H1 (cell line): ENCODE measurements around the gene POMT2. TPM values are rescaled to one million over a fixed set of nuclear protein-coding genes. Genes with fewer than 3 reads are reported as not detected.

Experiments
- CTCF ChIA-PET: fragments of 300-600 bp; sonication (Branson Sonifier 250); formaldehyde crosslinking; loops from one replicate; lab custom pipeline; 2021; ENCODE audit not compliant: partially characterized antibody; lab: Charles Lee
- POLR2A ChIA-PET: fragments of 300-600 bp; sonication (Branson Sonifier 250); formaldehyde crosslinking; loops from one replicate; lab custom pipeline; 2021; ENCODE audit warnings: inconsistent platforms; ENCODE audit not compliant: partially characterized antibody; lab: Charles Lee
- DNase-seq, 2 experiments: peaks; one replicate each; pipeline versions ENCODE4 v3.0.0 to v3.0.0-alpha.2; 2010 to 2022; ENCODE audit warnings: low spot score in 2 of 2, low read depth in 1 of 2, mixed read lengths in 1 of 2
- FAIRE-seq: peaks from 2 replicates; lab custom pipeline; 2011; peaks lifted over from hg19 to GRCh38; lab: Jason Lieb, UNC
- H2AFZ ChIP-seq: 2 replicates; pipeline ENCODE4 v1.8.1; 2012; ENCODE audit warnings: low read length, inconsistent platforms
- H2AK5ac ChIP-seq: 2 replicates; pipeline ENCODE4 v1.6.1; 2013; ENCODE audit warnings: low read depth, low read length
- H2BK120ac ChIP-seq: replicated peaks from 2 replicates; pipeline ENCODE3; 2013; ENCODE audit warnings: low read depth, low read length, inconsistent platforms
- H2BK12ac ChIP-seq: 2 replicates; pipeline ENCODE4 v1.6.1; 2013; ENCODE audit warnings: low read depth, low read length
- H2BK15ac ChIP-seq: 2 replicates; pipeline ENCODE4 v1.6.1; 2013; ENCODE audit warnings: low read length
- H2BK20ac ChIP-seq: 2 replicates; pipeline ENCODE4 v1.6.1; 2013; ENCODE audit warnings: low read length
- H2BK5ac ChIP-seq: 2 replicates; pipeline ENCODE4 v1.6.1; 2013; ENCODE audit warnings: low read depth, low read length
- H3K14ac ChIP-seq: 2 replicates; pipeline ENCODE4 v1.6.1; 2013; ENCODE audit warnings: inconsistent platforms; ENCODE audit not compliant: insufficient read length
- H3K18ac ChIP-seq: 2 replicates; pipeline ENCODE4 v1.6.1; 2013; ENCODE audit warnings: low read length; ENCODE audit errors: extremely low read depth
- H3K23ac ChIP-seq: 2 replicates; pipeline ENCODE4 v1.6.1; 2013; ENCODE audit warnings: inconsistent platforms; ENCODE audit not compliant: insufficient read length
- H3K23me2 ChIP-seq: 2 replicates; pipeline ENCODE4 v1.6.1; 2013; ENCODE audit warnings: low read depth, low read length
- H3K27ac ChIP-seq: 2 replicates; pipeline ENCODE4 v1.6.1; 2011; ENCODE audit warnings: low read depth, low read length, inconsistent platforms
- H3K27me3 ChIP-seq, 4 experiments: replicated peaks in 1 of 4; 1 replicate in 1 of 4; 2 replicates in 3 of 4; pipeline versions ENCODE4 v1.6.1 to v1.8.1; 2011 to 2013; ENCODE audit warnings: low read length in 3 of 4, mild to moderate bottlenecking in 3 of 4, inconsistent platforms in 2 of 4, mixed read lengths in 2 of 4, moderate library complexity in 1 of 4; ENCODE audit not compliant: control insufficient read depth in 3 of 4, insufficient read depth in 3 of 4; ENCODE audit errors: extremely low read depth in 1 of 4
- H3K36me3 ChIP-seq, 4 experiments: 2 replicates each; pipeline versions ENCODE4 v1.6.1 to v1.8.1; 2011 to 2013; ENCODE audit warnings: mild to moderate bottlenecking in 4 of 4, low read length in 3 of 4, moderate library complexity in 2 of 4, control low read depth in 1 of 4, inconsistent platforms in 1 of 4; ENCODE audit not compliant: insufficient read depth in 4 of 4, control insufficient read depth in 2 of 4
- H3K4ac ChIP-seq: replicated peaks from 2 replicates; pipeline ENCODE3; 2013; ENCODE audit warnings: low read length, low read depth, mixed read lengths, inconsistent platforms; ENCODE audit not compliant: insufficient read length
- H3K4me1 ChIP-seq, 4 experiments: replicated peaks in 1 of 4; 1 replicate in 1 of 4; 2 replicates in 3 of 4; pipeline versions ENCODE4 v1.6.1 to v1.8.1; 2011 to 2013; ENCODE audit warnings: low read length in 3 of 4, inconsistent platforms in 2 of 4, mixed read lengths in 1 of 4; ENCODE audit not compliant: insufficient read depth in 4 of 4, control insufficient read depth in 3 of 4
- H3K4me2 ChIP-seq, 2 experiments: 2 replicates each; pipeline versions ENCODE4 v1.6.1 to v1.8.1; 2011 to 2013; ENCODE audit warnings: low read depth in 2 of 2, low read length in 2 of 2, control low read depth in 1 of 2, inconsistent platforms in 1 of 2, mild to moderate bottlenecking in 1 of 2; ENCODE audit not compliant: insufficient read depth in 1 of 2
- H3K4me3 ChIP-seq, 4 experiments: fragments of 200-600, 300-600 bp in 1 of 4; sonication (generic), shearing (Covaris generic), sonication (Bioruptor Twin) in 1 of 4; 2 replicates each; pipeline versions ENCODE4 v1.5.1 to v1.8.1; 2011 to 2016; ENCODE audit warnings: low read length in 4 of 4, low read depth in 3 of 4, control low read depth in 2 of 4, inconsistent platforms in 2 of 4, mild to moderate bottlenecking in 2 of 4, mixed read lengths in 1 of 4, moderate library complexity in 1 of 4; ENCODE audit not compliant: insufficient read depth in 2 of 4; ENCODE audit errors: extremely low read depth in 1 of 4
- H3K56ac ChIP-seq: replicated peaks from 2 replicates; pipeline ENCODE3; 2013; ENCODE audit warnings: low read depth, mild to moderate bottlenecking, mixed read lengths, low read length, inconsistent platforms; ENCODE audit not compliant: insufficient read length
- H3K79me1 ChIP-seq: 2 replicates; pipeline ENCODE4 v1.6.1; 2013; ENCODE audit warnings: low read depth, low read length, control low read depth
- H3K79me2 ChIP-seq, 2 experiments: 2 replicates each; pipeline versions ENCODE4 v1.6.1 to v1.8.1; 2012 to 2013; ENCODE audit warnings: low read length in 2 of 2, mild to moderate bottlenecking in 2 of 2, inconsistent platforms in 1 of 2; ENCODE audit not compliant: insufficient read depth in 2 of 2, control insufficient read depth in 1 of 2
- H3K9ac ChIP-seq, 4 experiments: replicated peaks in 1 of 4; 1 replicate in 1 of 4; 2 replicates in 3 of 4; pipeline versions ENCODE4 v1.6.1 to v1.8.1; 2011 to 2013; ENCODE audit warnings: low read depth in 3 of 4, low read length in 3 of 4, control low read depth in 2 of 4, mild to moderate bottlenecking in 2 of 4, moderate library complexity in 2 of 4, inconsistent platforms in 1 of 4; ENCODE audit errors: extremely low read depth in 1 of 4
- H3K9me3 ChIP-seq, 2 experiments: 2 replicates each; pipeline versions ENCODE4 v1.6.1 to v1.8.1; 2012 to 2013; ENCODE audit warnings: mild to moderate bottlenecking in 2 of 2, moderate library complexity in 2 of 2, control low read depth in 1 of 2, inconsistent platforms in 1 of 2, low read depth in 1 of 2, low read length in 1 of 2, mixed read lengths in 1 of 2; ENCODE audit not compliant: insufficient read depth in 2 of 2
- H4K20me1 ChIP-seq, 2 experiments: replicated peaks in 1 of 2; 2 replicates each; pipeline versions ENCODE3 to v1.8.1; 2011 to 2013; ENCODE audit warnings: inconsistent platforms in 2 of 2, low read length in 2 of 2, mild to moderate bottlenecking in 1 of 2; ENCODE audit not compliant: insufficient read depth in 2 of 2, control insufficient read depth in 1 of 2
- H4K5ac ChIP-seq: 2 replicates; pipeline ENCODE4 v1.6.1; 2013; ENCODE audit warnings: low read length, low read depth, mixed read lengths, inconsistent platforms; ENCODE audit not compliant: insufficient read length
- H4K8ac ChIP-seq: 2 replicates; pipeline ENCODE4 v1.8.0; 2013; ENCODE audit warnings: mild to moderate bottlenecking, moderate library complexity, low read length, inconsistent platforms; ENCODE audit not compliant: insufficient read depth; ENCODE audit errors: extremely low read depth
- H4K91ac ChIP-seq: replicated peaks from 2 replicates; pipeline ENCODE3; 2013; ENCODE audit warnings: low read length, mixed read lengths, inconsistent platforms; ENCODE audit not compliant: insufficient read length
- E2F6 ChIP-seq: IDR thresholded peaks from 2 replicates; pipeline ENCODE4 v1.6.1; 2012; ENCODE audit warnings: inconsistent platforms
- EP300 ChIP-seq, 2 experiments: IDR thresholded peaks; 1 replicate in 1 of 2; 2 replicates in 1 of 2; pipeline ENCODE4 v1.6.1; 2011 to 2012; ENCODE audit warnings: low read depth in 2 of 2, low read length in 2 of 2, mild to moderate bottlenecking in 2 of 2, borderline replicate concordance in 1 of 2, inconsistent platforms in 1 of 2, moderate library complexity in 1 of 2
- EZH2 ChIP-seq: fragments of 200-600 bp; sonication (generic); IDR thresholded peaks from 2 replicates; pipeline ENCODE4 v1.7.1; 2012; ENCODE audit warnings: low read depth, mild to moderate bottlenecking, moderate library complexity, low read length, inconsistent platforms; ENCODE audit not compliant: severe bottlenecking
- HDAC2 ChIP-seq, 2 experiments: fragments of 300-600 bp in 1 of 2; sonication (generic) in 1 of 2; IDR thresholded peaks; 2 replicates each; pipeline ENCODE4 v1.6.1; 2011 to 2012; ENCODE audit warnings: low read depth in 2 of 2, low read length in 2 of 2, mild to moderate bottlenecking in 2 of 2, moderate library complexity in 2 of 2, borderline replicate concordance in 1 of 2, inconsistent platforms in 1 of 2
- JUN ChIP-seq: IDR thresholded peaks from 2 replicates; pipeline ENCODE4 v1.6.1; 2011; ENCODE audit warnings: low read depth, mild to moderate bottlenecking, improper control_type of control experiment, low read length
- POLR2A ChIP-seq, 2 experiments: IDR thresholded peaks; 1 replicate in 1 of 2; 2 replicates in 1 of 2; pipeline ENCODE4 v1.6.1; 2011; ENCODE audit warnings: low read depth in 2 of 2, low read length in 2 of 2, mild to moderate bottlenecking in 2 of 2; ENCODE audit errors: control extremely low read depth in 1 of 2
- POLR2AphosphoS5 ChIP-seq: IDR thresholded peaks from 2 replicates; pipeline ENCODE4 v1.6.1; 2011; ENCODE audit warnings: low read depth, low read length
- RAD21 ChIP-seq, 2 experiments: IDR thresholded peaks in 1 of 2; conservative IDR thresholded peaks in 1 of 2; 2 replicates each; pipeline ENCODE4 v1.6.1; 2011; ENCODE audit warnings: low read depth in 2 of 2, low read length in 2 of 2, improper control_type of control experiment in 1 of 2, inconsistent platforms in 1 of 2, mild to moderate bottlenecking in 1 of 2, moderate library complexity in 1 of 2
- RBBP5 ChIP-seq: IDR thresholded peaks from 2 replicates; pipeline ENCODE4 v1.7.1; 2012; ENCODE audit warnings: low read depth, mild to moderate bottlenecking, inconsistent platforms, low read length, moderate library complexity, borderline replicate concordance
- RFX5 ChIP-seq: IDR thresholded peaks from 2 replicates; pipeline ENCODE4 v1.6.1; 2011; ENCODE audit warnings: low read depth, low read length, improper control_type of control experiment, borderline replicate concordance
- TBP ChIP-seq: IDR thresholded peaks from 2 replicates; pipeline ENCODE4 v1.6.1; 2011; ENCODE audit warnings: low read depth, low read length, improper control_type of control experiment
- TEAD4 ChIP-seq: IDR thresholded peaks from 2 replicates; pipeline ENCODE4 v1.6.1; 2012; ENCODE audit warnings: low read depth, low read length, inconsistent platforms, mixed read lengths
- YY1 ChIP-seq: IDR thresholded peaks from 2 replicates; pipeline ENCODE4 v1.6.1; 2011; ENCODE audit warnings: low read depth, mild to moderate bottlenecking, low read length
- WGBS, 2 experiments: shearing (Covaris generic) in 1 of 2; methylation state at CpG; one replicate each; pipeline versions ENCODE4 v1.1.6 to v1.1.7; 2013 to 2015; ENCODE audit warnings: low lambda C conversion rate in 2 of 2, mixed read lengths in 2 of 2, inconsistent platforms in 1 of 2, low coverage in 1 of 2, missing lambda C conversion rate in 1 of 2; ENCODE audit not compliant: insufficient replicate concordance in 2 of 2, insufficient coverage in 1 of 2, insufficient read length in 1 of 2; ENCODE audit errors: extremely low coverage in 1 of 2, missing lambda C conversion rate in 1 of 2; 5-methylcytosine and 5-hydroxymethylcytosine counted together
- polyA plus RNA-seq, 7 experiments: library from polyadenylated mRNA; depleted of rRNA in 3 of 7; stranded (reverse) in 5 of 7; unstranded in 2 of 7; fragments of >200 nt in 5 of 7; fragments of 200-250 nt in 2 of 7; gene quantifications; 1 replicate in 5 of 7; 2 replicates in 1 of 7; 4 replicates in 1 of 7; pipeline versions ENCODE4 v1.2.1 to v1.2.3, GENCODE V29; 2011 to 2013; ENCODE audit warnings: missing spikeins in 2 of 7, mixed read lengths in 2 of 7
- total RNA-seq: library from RNA; stranded (reverse); fragmentation: NEBNext Ultra II Directional; extraction: Animal tissue kit (Norgen Biotek cat#: 25700); gene quantifications from 2 replicates; pipeline ENCODE4 v1.2.1, GENCODE V29; 2021

POMT2 gene
- total and polyA plus RNA-seq, 2 of the 8 experiments (the other 6 are each of a cell fraction or from before 2014, with no cell fraction given): 20.8 to 44.9 TPM

DNA sequence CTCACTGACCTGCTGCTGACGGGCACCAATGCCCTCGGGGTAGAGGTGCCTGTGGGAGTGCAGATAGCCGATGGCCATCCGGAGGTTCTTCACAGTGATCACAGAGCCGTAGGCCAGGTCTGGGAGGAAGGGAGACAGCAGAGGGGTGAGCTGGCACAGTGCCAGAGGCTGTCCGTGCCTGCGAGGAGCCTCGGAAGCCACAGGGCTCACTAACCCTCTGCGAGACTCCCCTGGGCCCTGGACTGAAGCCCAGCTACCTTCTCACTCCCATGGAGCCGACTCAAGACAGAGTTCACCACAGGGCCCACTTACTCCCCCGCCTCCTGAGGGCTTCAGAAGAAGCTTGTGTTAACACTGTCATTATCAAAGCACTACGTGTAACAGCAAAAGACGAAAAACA, 24.5 kb downstream of the POMT2 start:
- Histone ChIP-seq H3K4ac (no peak overlapping the region), H2AFZ (no peak overlapping the region), H3K27ac (no peak overlapping the region), H3K36me3 (peaks cover 0 to 14% (median 3%) of the 10 kb centered on the region in 4 experiments; a peak in 5 of 8 replicates), H2AK5ac (no peak overlapping the region), H2BK12ac (no peak overlapping the region), H3K27me3 (no peaks in the 10 kb centered on the region), H3K79me1 (no peaks in the 10 kb centered on the region), H3K4me3 (no peak overlapping the region), H2BK5ac (no peak overlapping the region), H4K91ac (no peak overlapping the region), H3K14ac (no peak overlapping the region), H3K9ac (no peak overlapping the region), H3K56ac (no peak overlapping the region), H3K18ac (no peak overlapping the region), H4K20me1 (no peaks in the 10 kb centered on the region), H4K5ac (no peak overlapping the region), H2BK15ac (no peak overlapping the region), H4K8ac (no peak overlapping the region), H2BK120ac (no peak overlapping the region), H3K4me2 (no peak overlapping the region), H3K23ac (no peak overlapping the region), H3K4me1 (peaks cover 0 to under 1% (median 0%) of the 10 kb centered on the region in 4 experiments; a peak in 1 of 7 replicates), H3K9me3 (no peaks in the 10 kb centered on the region), H3K79me2 (no peaks in the 10 kb centered on the region), H2BK20ac (no peak overlapping the region), H3K23me2 (no peaks in the 10 kb centered on the region)
- FAIRE-seq (no peak), DNase-seq (no peak)
- CTCF ChIA-PET: interaction anchor here (0.7 to 22.3 kb wide), 5 partner anchors 9 to 256 kb away, joined by 3 to 353 read pairs (median 4); partner anchors contain the start of genes GSTZ1 and POMT2
- POLR2A ChIA-PET: no interaction called here
- 92% methylated on average over 13 of the region's 13 CpGs; no CpG with 5 or more reads in 1 of the 2 experiments for WGBS, 2 experiments
- TF ChIP-seq EP300 (IDR thresholded peaks at IDR 0.05; ENCODE audit: borderline replicate concordance in 1 of 2, low read depth in 2 of 2, low read length in 2 of 2) (no peak), HDAC2 (IDR thresholded peaks at IDR 0.05; ENCODE audit: borderline replicate concordance in 1 of 2, low read depth in 2 of 2, low read length in 2 of 2) (no peak), YY1 (no peak), RFX5 (no peak), TBP (no peak), POLR2AphosphoS5 (no peak), RBBP5 (no peak), EZH2 (no peak), POLR2A (IDR thresholded peaks at IDR 0.05; ENCODE audit: control extremely low read depth in 1 of 2, low read depth in 2 of 2, low read length in 2 of 2) (no peak), JUN (no peak), RAD21 (IDR thresholded peaks at IDR 0.05 in 1 of 2, conservative IDR thresholded peaks at IDR 0.05 in 1 of 2; ENCODE audit: low read depth in 2 of 2, low read length in 2 of 2) (no peak), E2F6 (no peak), TEAD4 (no peak)
